Measurements from ENCODE around the gene ZNF555.

ZNF555 gene

GRCh38 chr19:2811735-2812413 is 29.4 kb upstream of the ZNF555 start:
- TF ChIP-seq CTCF (IDR thresholded peaks at IDR 0.05; ENCODE audit: low read depth, low read length) = no peak
- in situ Hi-C loops (cut with HindIII; ENCODE audit: low sequenced_read_pairs) = no loop called here
- no peak for DNase-seq (ENCODE audit: low read depth, low spot score)
- H3K4me3 ChIP-seq (ENCODE audit: low read depth, low read length) = no peak overlapping the region

- in situ Hi-C loops (cut with HindIII; ENCODE audit: low sequenced_read_pairs) = no loop called here
Measured at GRCh38 chr19:2812414-2813234, 28.7 kb upstream of the ZNF555 start.

GRCh38 chr19:2813235-2814160 is 27.8 kb upstream of the ZNF555 start:
- in situ Hi-C loops (cut with HindIII; ENCODE audit: low sequenced_read_pairs) = no loop called here
- no peak for DNase-seq (ENCODE audit: low read depth, low spot score)
- H3K4me3 ChIP-seq (ENCODE audit: low read depth, low read length) = no peak overlapping the region
- TF ChIP-seq CTCF (IDR thresholded peaks at IDR 0.05; ENCODE audit: low read depth, low read length) = no peak

More at GRCh38 chr19:2812414-2813234, 28.7 kb upstream of the ZNF555 start:
- DNase-seq (ENCODE audit: low read depth, low spot score) = no peak
- TF ChIP-seq CTCF (IDR thresholded peaks at IDR 0.05; ENCODE audit: low read depth, low read length) = no peak
- H3K4me3 ChIP-seq (ENCODE audit: low read depth, low read length) = no peak overlapping the region

GRCh38 chr19:2814426-2814825 is 26.8 kb upstream of the ZNF555 start:
- in situ Hi-C loops (cut with HindIII; ENCODE audit: low sequenced_read_pairs) = no loop called here
- TF ChIP-seq CTCF (IDR thresholded peaks at IDR 0.05; ENCODE audit: low read depth, low read length) = no peak
- DNase-seq (ENCODE audit: low read depth, low spot score) = no peak
- H3K4me3 ChIP-seq (ENCODE audit: low read depth, low read length) = no peak overlapping the region

- DNase-seq (ENCODE audit: low read depth, low spot score) = no peak
- H3K4me3 ChIP-seq (ENCODE audit: low read depth, low read length) = no peak overlapping the region
- in situ Hi-C loops (cut with HindIII; ENCODE audit: low sequenced_read_pairs) = no loop called here
- no peak for TF ChIP-seq CTCF (IDR thresholded peaks at IDR 0.05; ENCODE audit: low read depth, low read length)
Measured at GRCh38 chr19:2815191-2815614, 26.1 kb upstream of the ZNF555 start.

- no peak overlapping the region for H3K4me3 ChIP-seq (ENCODE audit: low read depth, low read length)
- DNase-seq (ENCODE audit: low read depth, low spot score) = no peak
- in situ Hi-C loops (cut with HindIII; ENCODE audit: low sequenced_read_pairs) = no loop called here
- TF ChIP-seq CTCF (IDR thresholded peaks at IDR 0.05; ENCODE audit: low read depth, low read length) = no peak
Measured at GRCh38 chr19:2815923-2816322, 25.4 kb upstream of the ZNF555 start.

Measured in astrocyte of the spinal cord (primary cell).